Natural killer cell (primary cell): ENCODE data around the gene TNFSF13B. TPM values are rescaled to one million over a fixed set of nuclear protein-coding genes. Genes with fewer than 3 reads are reported as not detected.

Experiments
- ATAC-seq, 3 donors: fragments of 150-1000 bp in 2 of 3; fragments of 200-7000 bp in 1 of 3; cut with Tn5 transposase; 1 replicate in 1 of 3; 2 replicates in 2 of 3; pipeline ENCODE4 v1.10.0; 2021; ENCODE audit warnings: mild to moderate bottlenecking in 2 of 3, moderate library complexity in 2 of 3
- DNase-seq, 2 donors: peaks; one replicate each; pipeline versions ENCODE4 v3.0.0 to v3.0.0-alpha.2; 2013 to 2021; ENCODE audit warnings: mixed read lengths in 1 of 2
- H3K27ac ChIP-seq: one replicate; pipeline ENCODE4 v1.5.1; 2013; ENCODE audit warnings: mild to moderate bottlenecking, low read length
- H3K27me3 ChIP-seq: one replicate; pipeline ENCODE4 v1.6.1; 2013; ENCODE audit warnings: low read length; ENCODE audit not compliant: control insufficient read depth, insufficient read depth
- H3K36me3 ChIP-seq: one replicate; pipeline ENCODE4 v1.6.1; 2013; ENCODE audit warnings: low read length; ENCODE audit not compliant: control insufficient read depth, insufficient read depth
- H3K4me1 ChIP-seq: one replicate; pipeline ENCODE4 v1.6.1; 2013; ENCODE audit warnings: low read length; ENCODE audit not compliant: control insufficient read depth, insufficient read depth
- H3K4me3 ChIP-seq: one replicate; pipeline ENCODE4 v1.5.1; 2013; ENCODE audit warnings: low read length
- H3K9me3 ChIP-seq: one replicate; pipeline ENCODE4 v1.6.1; 2013; ENCODE audit warnings: low read length; ENCODE audit not compliant: control insufficient read depth, insufficient read depth
- H3K27ac Mint-ChIP-seq, 2 donors: one replicate each; pipeline ENCODE4 v1.8.0; 2022; ENCODE audit warnings: mild to moderate bottlenecking in 2 of 2, mixed read lengths in 2 of 2, moderate library complexity in 1 of 2
- H3K27me3 Mint-ChIP-seq, 2 donors: one replicate each; pipeline ENCODE4 v1.8.0; 2022; ENCODE audit warnings: low read depth in 2 of 2, mixed read lengths in 2 of 2
- H3K36me3 Mint-ChIP-seq: one replicate; pipeline ENCODE4 v1.8.0; 2022; ENCODE audit warnings: mixed read lengths
- H3K4me1 Mint-ChIP-seq, 2 donors: one replicate each; pipeline ENCODE4 v1.8.0; 2022; ENCODE audit warnings: mixed read lengths in 2 of 2
- H3K4me3 Mint-ChIP-seq: one replicate; pipeline ENCODE4 v1.8.0; 2022; ENCODE audit warnings: mild to moderate bottlenecking, moderate library complexity, mixed read lengths
- H3K9me3 Mint-ChIP-seq, 2 donors: one replicate each; pipeline ENCODE4 v1.8.0; 2022; ENCODE audit warnings: mixed read lengths in 2 of 2
- CTCF ChIP-seq: fragments of 200-600 bp; IDR thresholded peaks from one replicate; pipeline ENCODE4 v1.8.0; 2022; ENCODE audit warnings: antibody characterized with exemption
- WGBS: methylation state at CpG from one replicate; pipeline ENCODE4 v1.1.7; 2013; ENCODE audit warnings: missing lambda C conversion rate; ENCODE audit not compliant: insufficient coverage; 5-methylcytosine and 5-hydroxymethylcytosine counted together
- intact Hi-C: fragments of 100-400 bp; cut with micrococcal nuclease; formaldehyde crosslinking; loops from one replicate; pipeline ENCODE4 v1.14.2; 2022
- total RNA-seq, 4 donors: library from RNA; stranded (reverse); fragments of 120-200 nt in 1 of 4; gene quantifications; one replicate each; pipeline versions ENCODE4 v1.2.3 to v1.2.4, GENCODE V29; 2013 to 2022

Gene TNFSF13B
- total RNA-seq, 3 donors from 2014 or later (not counting 1 experiment from before 2014, with no cell fraction given), result 4.0 to 9.5 (median 6.3) TPM

GRCh38 chr13:108225440-108225839 lies 44.1 kb upstream of the TNFSF13B start:
- ATAC-seq (peak; percentile 55 to 64 (median 57)), DNase-seq (peak in 1 of 2 donors; percentile 50)
- Mint-ChIP-seq H3K27me3 (no peaks in the 10 kb centered on the region), H3K9me3 (no peaks in the 10 kb centered on the region), H3K4me1 (peaks cover 46 to 54% of the 10 kb centered on the region in 2 donors), H3K27ac (peak overlapping the region in 1 of 2 donors; percentile 15), H3K36me3 (no peaks in the 10 kb centered on the region), H3K4me3 (peak overlapping the region; percentile 14)
- Histone ChIP-seq H3K9me3 (no peaks in the 10 kb centered on the region), H3K4me1 (peaks cover 3% of the 10 kb centered on the region), H3K36me3 (no peaks in the 10 kb centered on the region), H3K4me3 (no peak overlapping the region), H3K27ac (no peak overlapping the region), H3K27me3 (no peaks in the 10 kb centered on the region)
- 0% methylated on average over 1 of the region's 1 CpG for WGBS
- intact Hi-C loops, result no loop called here
- no peak for TF ChIP-seq CTCF

- H3K4me1 Mint-ChIP-seq, result peaks cover 41 to 47% of the 10 kb centered on the region in 2 donors
- Histone ChIP-seq H3K4me1 (peaks cover 3% of the 10 kb centered on the region), H3K36me3 (no peaks in the 10 kb centered on the region), H3K4me3 (no peak overlapping the region), H3K9me3 (no peaks in the 10 kb centered on the region), H3K27ac (no peak overlapping the region), H3K27me3 (no peaks in the 10 kb centered on the region)
- ATAC-seq, result peak in 2 of 3 donors; percentile 39 to 44
- H3K36me3 Mint-ChIP-seq, result no peaks in the 10 kb centered on the region
- TF ChIP-seq CTCF, result no peak
- H3K4me3 Mint-ChIP-seq, result no peak overlapping the region
- peak in 1 of 2 donors; percentile 19 for DNase-seq
- WGBS, result 25% methylated on average over 1 of the region's 1 CpG
- no peaks in the 10 kb centered on the region for H3K27me3 Mint-ChIP-seq
- intact Hi-C loops, result no loop called here
- H3K27ac Mint-ChIP-seq, result peak overlapping the region in 1 of 2 donors; percentile 15
- H3K9me3 Mint-ChIP-seq, result no peaks in the 10 kb centered on the region
Measured at GRCh38 chr13:108226184-108226583, 43.3 kb upstream of the TNFSF13B start.

GRCh38 chr13:108227651-108228272 lies 41.8 kb upstream of the TNFSF13B start:
- Histone ChIP-seq H3K36me3 (no peaks in the 10 kb centered on the region), H3K27ac (no peak overlapping the region), H3K27me3 (no peaks in the 10 kb centered on the region), H3K4me3 (no peak overlapping the region), H3K9me3 (no peaks in the 10 kb centered on the region), H3K4me1 (peaks cover 3% of the 10 kb centered on the region)
- DNase-seq (peak in 1 of 2 donors; percentile 76), ATAC-seq (peak in 2 of 3 donors; percentile 57 to 66)
- no peaks in the 10 kb centered on the region for H3K27me3 Mint-ChIP-seq
- H3K4me3 Mint-ChIP-seq, result no peak overlapping the region
- H3K4me1 Mint-ChIP-seq, result peaks cover 37 to 43% of the 10 kb centered on the region in 2 donors
- intact Hi-C loops, result no loop called here
- H3K9me3 Mint-ChIP-seq, result no peaks in the 10 kb centered on the region
- TF ChIP-seq CTCF, result peak; percentile 99
- H3K27ac Mint-ChIP-seq, result no peak overlapping the region
- WGBS, result no CpG with 5 or more reads among the region's 1 CpG
- no peaks in the 10 kb centered on the region for H3K36me3 Mint-ChIP-seq

GRCh38 chr13:108230377-108230776 lies 39.1 kb upstream of the TNFSF13B start:
- Histone ChIP-seq H3K9me3 (no peaks in the 10 kb centered on the region), H3K4me3 (no peak overlapping the region), H3K27ac (no peak overlapping the region), H3K36me3 (no peaks in the 10 kb centered on the region), H3K4me1 (peaks cover 3% of the 10 kb centered on the region), H3K27me3 (no peaks in the 10 kb centered on the region)
- no peak for TF ChIP-seq CTCF
- H3K27me3 Mint-ChIP-seq, result no peaks in the 10 kb centered on the region
- DNase-seq, result no peak
- intact Hi-C loops, result loop anchor here (5.0 to 10.0 kb wide), 2 partner anchors 92 to 684 kb away; no protein-coding TSS in a partner anchor
- no peaks in the 10 kb centered on the region for H3K36me3 Mint-ChIP-seq
- H3K27ac Mint-ChIP-seq, result no peak overlapping the region
- peaks cover 21 to 28% of the 10 kb centered on the region in 2 donors for H3K4me1 Mint-ChIP-seq
- no peak overlapping the region for H3K4me3 Mint-ChIP-seq
- no peaks in the 10 kb centered on the region for H3K9me3 Mint-ChIP-seq
- no peak for ATAC-seq
